SJCRH30 (cell line): ENCODE data around the gene UNC45A. TPM values are rescaled to one million over a fixed set of nuclear protein-coding genes. Genes with fewer than 3 reads are reported as not detected.
"Not testable (repeated sequence)": the region's sequence is repeated elsewhere in the genome, so short reads cannot be mapped to it uniquely, and the experiment has no call there.

Experiments used
- DNase-seq, 2 experiments: peaks; one replicate each; pipeline ENCODE4 v3.0.0-alpha.2; 2015 to 2020
- H3K27ac ChIP-seq: fragments of 250-450 bp; sonication (Bioruptor Pico); 2 replicates; pipeline ENCODE4 v1.5.1; 2020; ENCODE audit warnings: mild to moderate bottlenecking, moderate library complexity
- H3K27me3 ChIP-seq: fragments of 250-450 bp; sonication (Bioruptor Pico); 2 replicates; pipeline ENCODE4 v1.5.1; 2020; ENCODE audit warnings: mild to moderate bottlenecking, moderate library complexity
- H3K36me3 ChIP-seq: fragments of 250-450 bp; sonication (Bioruptor Pico); 2 replicates; pipeline ENCODE4 v1.5.1; 2020; ENCODE audit warnings: mild to moderate bottlenecking, moderate library complexity
- H3K4me1 ChIP-seq: fragments of 250-450 bp; sonication (Bioruptor Pico); 2 replicates; pipeline ENCODE4 v1.5.1; 2020; ENCODE audit warnings: mild to moderate bottlenecking, moderate library complexity
- H3K4me3 ChIP-seq: fragments of 250-450 bp; sonication (Bioruptor Pico); 2 replicates; pipeline ENCODE4 v1.5.1; 2020; ENCODE audit warnings: mild to moderate bottlenecking, moderate library complexity
- H3K9me3 ChIP-seq: fragments of 250-450 bp; sonication (Bioruptor Pico); replicated peaks from 2 replicates; pipeline ENCODE4 v1.5.1; 2020; ENCODE audit warnings: mild to moderate bottlenecking, moderate library complexity
- total RNA-seq: library from RNA; depleted of rRNA; stranded (reverse); fragments of >200 nt; shearing (Covaris generic); gene quantifications from 2 replicates; pipeline ENCODE4 v1.2.3, GENCODE V29; 2014

The UNC45A gene
- total RNA-seq, 1 experiment from 2014 or later: 42.4 TPM

DNA sequence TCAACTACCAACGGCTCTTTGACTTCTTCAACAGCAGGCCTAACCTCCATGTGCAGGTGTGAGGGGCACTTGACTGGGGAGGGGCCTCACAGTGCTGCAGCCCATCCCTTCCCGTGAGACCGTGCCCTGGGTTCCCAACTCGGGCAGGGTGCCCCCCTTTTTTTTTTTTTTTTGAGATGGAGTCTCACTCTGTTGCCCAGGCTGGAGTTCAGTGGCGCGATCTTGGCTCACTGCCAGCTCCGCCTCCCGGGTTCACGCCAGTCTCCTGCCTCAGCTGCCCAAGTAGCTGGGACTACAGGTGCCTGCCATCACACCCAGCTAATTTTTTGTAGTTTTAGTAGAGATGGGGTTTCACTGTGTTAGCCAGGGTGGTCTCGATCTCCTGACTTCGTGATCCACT, 25.6 kb upstream of the UNC45A start:
- H3K4me1 ChIP-seq, DNase-seq, H3K36me3 ChIP-seq, H3K4me3 ChIP-seq, H3K27ac ChIP-seq, H3K9me3 ChIP-seq, H3K27me3 ChIP-seq: not testable (repeated sequence)

DNA sequence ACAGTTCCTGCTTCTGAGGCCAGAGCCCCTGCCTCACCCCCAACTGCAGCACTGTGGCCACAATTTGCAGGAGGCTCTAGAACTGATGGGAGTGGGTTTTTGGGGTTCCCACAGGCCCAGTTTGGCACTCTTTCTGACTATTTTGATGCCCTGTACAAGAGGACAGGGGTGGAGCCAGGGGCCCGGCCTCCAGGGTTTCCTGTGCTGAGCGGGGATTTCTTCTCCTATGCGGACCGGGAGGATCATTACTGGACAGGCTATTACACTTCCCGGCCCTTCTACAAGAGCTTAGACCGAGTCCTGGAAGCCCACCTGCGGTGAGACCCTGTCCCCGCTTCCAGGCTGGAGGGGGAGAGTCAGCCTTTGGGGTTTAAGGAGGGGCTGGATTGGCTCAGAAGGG, 25.1 kb upstream of the UNC45A start:
- Histone ChIP-seq H3K27ac (no peak overlapping the region), H3K9me3 (no peaks in the 10 kb centered on the region), H3K4me1 (peaks cover 12% of the 10 kb centered on the region), H3K36me3 (peaks cover 2% of the 10 kb centered on the region; the same call in 1 of the 2 replicates), H3K27me3 (no peaks in the 10 kb centered on the region), H3K4me3 (no peak overlapping the region)
- no peak for DNase-seq

DNA sequence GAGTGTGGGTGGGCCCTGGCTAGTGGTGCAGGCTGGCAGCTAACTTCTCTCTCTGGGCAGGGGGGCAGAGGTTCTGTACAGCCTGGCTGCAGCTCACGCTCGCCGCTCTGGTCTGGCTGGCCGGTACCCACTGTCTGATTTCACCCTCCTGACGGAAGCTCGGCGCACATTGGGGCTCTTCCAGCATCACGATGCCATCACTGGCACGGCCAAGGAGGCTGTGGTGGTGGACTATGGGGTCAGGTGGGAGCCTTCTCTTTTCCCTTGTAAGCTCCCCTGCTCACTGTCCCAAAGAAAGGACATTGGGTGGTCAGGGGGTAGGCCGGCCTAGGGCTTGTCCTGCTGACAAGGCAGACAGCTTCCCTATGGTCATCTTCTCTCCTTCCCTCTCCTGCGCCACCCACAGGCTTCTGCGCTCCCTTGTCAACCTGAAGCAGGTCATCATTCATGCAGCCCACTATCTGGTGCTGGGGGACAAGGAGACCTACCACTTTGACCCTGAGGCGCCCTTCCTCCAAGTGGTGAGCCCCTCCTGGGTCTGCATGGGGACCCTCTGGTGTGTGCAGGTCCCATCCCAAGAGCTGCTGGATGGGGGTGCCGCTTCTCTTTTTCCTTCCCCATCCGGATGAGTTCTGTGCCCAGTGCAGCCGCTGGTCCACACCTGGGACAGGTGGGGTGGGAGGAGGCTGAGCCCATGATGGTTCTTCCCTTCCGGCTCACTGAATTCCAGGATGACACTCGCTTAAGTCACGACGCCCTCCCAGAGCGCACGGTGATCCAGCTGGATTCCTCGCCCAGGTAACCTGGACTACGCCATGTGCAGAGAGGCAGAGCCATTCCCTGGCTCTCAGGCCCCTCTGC, 24.4 kb upstream of the UNC45A start:
- Histone ChIP-seq H3K4me1 (peaks cover 19% of the 10 kb centered on the region), H3K4me3 (no peak overlapping the region), H3K27me3 (no peaks in the 10 kb centered on the region), H3K9me3 (no peaks in the 10 kb centered on the region), H3K27ac (no peak overlapping the region), H3K36me3 (no peaks in the 10 kb centered on the region)
- no peak for DNase-seq

DNA sequence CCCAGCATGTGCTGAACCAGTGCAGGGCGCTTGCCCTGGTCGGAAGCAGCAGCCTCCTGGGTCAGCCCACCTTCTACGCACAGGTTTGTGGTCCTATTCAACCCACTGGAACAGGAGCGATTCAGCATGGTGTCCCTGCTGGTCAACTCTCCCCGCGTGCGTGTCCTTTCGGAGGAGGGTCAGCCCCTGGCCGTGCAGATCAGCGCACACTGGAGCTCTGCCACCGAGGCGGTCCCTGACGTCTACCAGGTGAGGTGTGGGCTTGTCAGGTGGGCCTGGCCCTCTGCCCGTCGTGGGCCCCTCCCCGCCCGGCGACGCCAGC, 23.8 kb upstream of the UNC45A start:
- no peaks in the 10 kb centered on the region for H3K9me3 ChIP-seq
- H3K27me3 ChIP-seq: no peaks in the 10 kb centered on the region
- no peaks in the 10 kb centered on the region for H3K36me3 ChIP-seq

DNA sequence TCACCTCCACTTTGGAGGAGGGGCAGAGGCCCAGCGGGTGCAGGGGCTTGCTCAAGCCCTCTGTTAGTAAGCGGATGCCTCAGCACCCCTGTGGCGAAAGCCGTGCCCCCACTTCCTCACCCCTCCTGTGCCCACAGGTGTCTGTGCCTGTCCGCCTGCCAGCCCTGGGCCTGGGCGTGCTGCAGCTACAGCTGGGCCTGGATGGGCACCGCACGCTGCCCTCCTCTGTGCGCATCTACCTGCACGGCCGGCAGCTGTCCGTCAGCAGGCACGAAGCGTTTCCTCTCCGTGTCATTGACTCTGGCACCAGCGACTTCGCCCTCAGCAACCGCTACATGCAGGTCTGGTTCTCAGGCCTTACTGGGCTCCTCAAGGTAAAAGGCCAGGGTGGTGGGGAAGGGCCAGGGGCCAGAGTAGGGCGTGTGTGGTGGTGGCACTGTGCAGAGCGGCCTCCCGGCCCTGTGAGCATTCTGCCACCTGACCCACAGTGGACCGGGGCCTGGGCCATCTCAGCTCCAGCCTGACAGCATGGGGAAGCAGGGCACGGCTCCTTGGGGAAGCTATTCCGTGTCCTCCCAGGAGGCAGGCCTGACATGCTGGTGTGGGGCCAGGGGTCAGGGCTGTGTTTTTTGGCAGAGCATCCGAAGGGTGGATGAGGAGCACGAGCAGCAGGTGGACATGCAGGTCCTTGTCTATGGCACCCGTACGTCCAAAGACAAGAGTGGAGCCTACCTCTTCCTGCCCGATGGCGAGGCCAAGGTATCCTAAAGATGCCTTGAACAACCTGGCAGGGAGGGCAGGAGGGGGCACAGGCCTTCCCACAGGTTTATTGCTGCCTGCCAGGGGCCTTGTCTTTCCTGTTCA, 22.9 kb upstream of the UNC45A start:
- Histone ChIP-seq H3K36me3 (no peaks in the 10 kb centered on the region), H3K27me3 (no peaks in the 10 kb centered on the region), H3K4me1 (peaks cover 31% of the 10 kb centered on the region), H3K27ac (no peak overlapping the region), H3K4me3 (no peak overlapping the region), H3K9me3 (no peaks in the 10 kb centered on the region)
- no peak for DNase-seq

More for the DNA sequence above, 23.8 kb upstream of the UNC45A start:
- no peak for DNase-seq
- Histone ChIP-seq H3K4me3 (no peak overlapping the region), H3K27ac (no peak overlapping the region), H3K4me1 (peaks cover 25% of the 10 kb centered on the region)

DNA sequence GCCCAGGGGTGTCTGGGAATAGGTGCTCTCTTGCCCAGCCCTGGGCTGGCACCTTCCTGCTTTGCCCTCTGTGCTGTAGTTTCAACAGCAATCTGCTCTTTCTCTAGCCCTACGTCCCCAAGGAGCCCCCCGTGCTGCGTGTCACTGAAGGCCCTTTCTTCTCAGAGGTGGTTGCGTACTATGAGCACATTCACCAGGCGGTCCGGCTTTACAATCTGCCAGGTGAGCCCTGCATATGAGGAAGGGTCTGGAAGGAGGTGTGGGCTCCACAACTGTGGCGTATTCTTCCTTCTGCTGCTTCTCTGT, 22.4 kb upstream of the UNC45A start:
- peaks cover 31% of the 10 kb centered on the region for H3K4me1 ChIP-seq
- no peak overlapping the region for H3K27ac ChIP-seq
- no peaks in the 10 kb centered on the region for H3K27me3 ChIP-seq
- no peaks in the 10 kb centered on the region for H3K36me3 ChIP-seq
- no peaks in the 10 kb centered on the region for H3K9me3 ChIP-seq
- no peak for DNase-seq
- no peak overlapping the region for H3K4me3 ChIP-seq

DNA sequence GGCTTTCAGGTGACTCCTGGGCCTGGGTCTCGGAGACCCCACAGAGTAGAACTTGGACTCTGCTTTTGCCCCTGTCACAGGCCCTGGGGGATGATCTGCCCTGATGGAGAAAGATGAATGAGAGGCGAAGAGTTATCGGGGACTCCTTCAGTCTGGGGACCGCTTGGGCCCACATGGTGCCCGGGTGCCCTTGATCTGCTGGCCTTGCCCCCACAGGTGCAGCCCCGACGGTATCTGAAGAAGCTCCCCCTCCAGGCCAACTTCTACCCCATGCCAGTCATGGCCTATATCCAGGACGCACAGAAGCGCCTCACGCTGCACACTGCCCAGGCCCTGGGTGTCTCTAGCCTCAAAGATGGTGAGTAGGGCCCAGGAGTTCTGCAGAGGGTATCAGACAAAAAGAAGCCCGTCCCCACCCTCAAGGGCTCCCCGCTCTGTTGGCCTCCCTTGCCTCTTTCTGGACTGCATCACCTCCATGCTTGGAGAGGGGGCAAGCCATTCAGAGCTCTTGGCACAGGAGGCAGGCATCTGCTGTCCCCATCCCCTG, 21.6 kb upstream of the UNC45A start:
- Histone ChIP-seq H3K36me3 (no peaks in the 10 kb centered on the region), H3K9me3 (no peaks in the 10 kb centered on the region), H3K27me3 (no peaks in the 10 kb centered on the region), H3K27ac (no peak overlapping the region), H3K4me1 (peaks cover 31% of the 10 kb centered on the region), H3K4me3 (no peak overlapping the region)
- DNase-seq: no peak

DNA sequence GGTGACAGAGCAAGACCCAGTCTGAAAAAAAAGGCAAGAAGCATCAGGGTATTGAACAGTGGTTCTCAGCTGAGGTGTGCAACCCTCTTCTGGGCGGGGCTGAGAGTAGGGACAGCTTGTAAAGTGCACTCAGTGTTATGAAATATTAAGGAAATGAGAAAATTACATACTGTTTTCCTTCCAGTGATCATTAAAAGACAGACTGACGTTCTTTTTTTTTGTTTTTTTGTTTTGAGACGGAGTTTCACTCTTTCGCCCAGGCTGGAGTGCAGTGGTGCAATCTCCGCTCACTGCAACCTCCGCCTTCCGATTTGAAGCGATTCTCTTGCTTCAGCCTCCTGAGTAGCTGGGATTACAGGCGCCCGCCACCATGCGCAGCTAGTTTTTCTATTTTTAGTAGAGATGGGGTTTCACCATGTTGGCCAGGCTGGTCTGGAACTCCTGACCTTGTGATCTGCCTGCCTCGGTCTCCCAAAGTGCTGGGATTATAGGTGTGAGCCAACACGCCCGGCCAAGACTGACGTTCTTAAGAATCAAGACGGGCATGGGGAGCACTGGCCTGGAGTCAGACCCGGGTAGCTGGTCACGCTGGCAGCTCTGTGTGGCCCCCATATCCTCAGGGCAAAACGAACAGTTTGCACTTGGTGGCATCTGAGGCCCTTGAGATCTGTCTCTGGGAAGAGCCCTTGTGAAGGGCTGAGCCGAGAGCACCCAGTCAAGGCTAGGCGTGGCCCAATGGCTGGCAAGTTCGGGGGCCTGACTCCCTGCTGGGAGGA, 20.6 kb upstream of the UNC45A start:
- Histone ChIP-seq H3K36me3 (no peaks in the 10 kb centered on the region; the same call in 1 of the 2 replicates), H3K27me3 (no peaks in the 10 kb centered on the region), H3K27ac (peak overlapping the region; percentile 96), H3K4me1 (peaks cover 31% of the 10 kb centered on the region), H3K9me3 (no peaks in the 10 kb centered on the region), H3K4me3 (no peak overlapping the region)
- peak in 1 of 2 experiments; percentile 68 for DNase-seq

DNA sequence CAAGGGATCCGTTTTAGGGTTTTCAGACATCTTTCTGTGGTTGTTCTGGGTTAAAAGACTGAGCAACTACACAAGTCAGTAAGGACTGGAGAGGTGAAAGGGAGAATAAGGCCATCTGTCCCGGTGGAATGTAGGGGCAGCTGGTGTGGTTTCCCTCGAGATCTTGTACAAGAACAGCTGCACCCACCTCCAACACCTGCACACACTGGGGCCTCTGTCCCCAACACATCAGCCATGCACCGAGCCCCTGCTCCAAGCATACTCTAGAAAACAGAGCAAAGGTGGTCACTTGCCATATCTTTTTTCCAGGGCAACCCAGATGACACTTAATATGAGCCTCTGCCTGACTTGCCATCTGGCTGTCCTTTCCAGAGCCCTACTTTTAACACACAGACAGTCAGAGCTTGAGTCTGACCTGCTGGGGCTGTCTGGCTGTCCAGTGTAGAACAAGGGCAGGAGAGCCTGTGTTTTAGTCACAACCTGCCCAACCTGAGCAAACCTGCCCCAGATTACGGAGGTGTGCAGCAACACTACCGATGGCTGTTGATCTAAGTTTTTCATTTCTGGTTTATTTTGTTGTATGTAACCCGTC, 19.8 kb upstream of the UNC45A start:
- DNase-seq: peak; percentile 95 to 98
- Histone ChIP-seq H3K27me3 (no peaks in the 10 kb centered on the region), H3K36me3 (no peaks in the 10 kb centered on the region; the same call in 1 of the 2 replicates), H3K27ac (peak overlapping the region; percentile 96), H3K9me3 (no peaks in the 10 kb centered on the region), H3K4me3 (peak overlapping the region; percentile 0; the same call in 1 of the 2 replicates), H3K4me1 (peaks cover 31% of the 10 kb centered on the region)

DNA sequence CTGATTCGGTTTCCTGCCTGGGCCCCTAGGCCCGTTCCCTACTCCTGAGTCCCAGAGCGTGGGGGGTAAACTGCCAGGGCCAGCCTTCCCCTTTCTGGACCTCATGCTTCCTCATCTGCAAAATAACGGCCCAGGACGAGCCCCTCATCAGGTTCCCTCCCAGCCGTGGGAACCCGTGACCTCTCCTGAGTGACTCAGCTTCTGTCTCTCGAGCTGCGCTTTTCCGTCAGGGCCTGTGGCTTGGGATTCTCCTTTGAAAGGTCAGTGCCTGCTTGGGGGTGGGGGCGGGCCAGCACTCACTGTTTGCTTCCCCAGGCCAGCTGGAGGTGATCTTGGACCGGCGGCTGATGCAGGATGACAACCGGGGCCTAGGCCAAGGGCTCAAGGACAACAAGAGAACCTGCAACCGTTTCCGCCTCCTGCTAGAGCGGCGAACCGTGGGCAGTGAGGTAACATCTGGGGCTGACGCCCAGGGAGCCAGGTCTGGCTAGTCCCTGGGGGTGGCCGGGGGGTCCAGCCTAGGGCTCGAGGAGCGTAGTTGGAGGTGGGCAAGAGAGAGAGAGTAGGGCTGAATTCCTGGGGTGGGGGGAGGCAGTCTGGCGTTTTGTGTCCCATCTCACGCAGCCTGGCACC, 19.2 kb upstream of the UNC45A start:
- peak; percentile 78 to 83 for DNase-seq
- no peaks in the 10 kb centered on the region; the same call in 1 of the 2 replicates for H3K36me3 ChIP-seq
- peak overlapping the region; percentile 0; the same call in 1 of the 2 replicates for H3K4me3 ChIP-seq
- peaks cover 31% of the 10 kb centered on the region for H3K4me1 ChIP-seq
- no peaks in the 10 kb centered on the region for H3K27me3 ChIP-seq
- no peaks in the 10 kb centered on the region for H3K9me3 ChIP-seq
- peak overlapping the region; percentile 96 for H3K27ac ChIP-seq

DNA sequence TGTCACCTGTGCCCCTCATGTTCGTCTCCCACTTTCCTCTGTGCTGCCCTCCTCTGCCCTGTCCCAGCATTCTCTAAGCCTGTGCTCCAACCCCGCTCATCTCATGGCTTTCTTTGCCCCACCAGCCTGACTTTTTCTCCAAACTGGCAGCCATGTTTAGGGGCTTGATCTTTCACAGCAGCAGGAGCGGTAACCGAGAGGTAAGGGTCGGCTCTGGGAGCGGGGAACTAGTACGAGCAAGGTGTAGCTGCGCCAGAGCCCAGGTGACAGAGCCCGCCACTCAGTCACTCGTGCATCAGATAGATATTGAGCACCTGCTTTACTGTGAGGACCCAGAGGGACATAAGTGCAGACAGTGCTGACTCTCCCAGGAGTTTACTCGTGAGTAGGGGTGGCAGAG, 18.6 kb upstream of the UNC45A start:
- no peak overlapping the region; the same call in 1 of the 2 replicates for H3K4me3 ChIP-seq
- no peaks in the 10 kb centered on the region for H3K27me3 ChIP-seq
- H3K36me3 ChIP-seq: no peaks in the 10 kb centered on the region; the same call in 1 of the 2 replicates

DNA sequence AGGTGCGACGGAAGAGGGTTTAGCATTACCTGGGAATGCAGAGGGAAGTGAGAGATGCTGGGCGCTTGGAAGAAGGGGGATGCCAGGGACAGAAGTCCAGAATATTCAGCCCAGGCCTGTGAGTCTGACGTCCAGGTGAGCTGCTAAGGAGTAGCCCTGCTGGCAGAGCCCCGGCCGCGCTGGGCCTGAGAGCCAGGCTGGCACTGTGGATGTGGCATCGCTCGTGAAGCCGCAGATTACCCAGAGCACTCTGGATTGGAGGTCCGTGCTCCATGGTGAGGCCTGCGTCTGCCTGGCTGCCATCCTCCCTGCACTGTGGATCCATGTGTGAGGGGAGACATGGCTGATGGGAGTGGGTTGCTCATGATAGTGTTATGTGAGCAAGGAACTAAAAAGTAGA, 17.5 kb upstream of the UNC45A start:
- no peaks in the 10 kb centered on the region; the same call in 1 of the 2 replicates for H3K36me3 ChIP-seq
- peaks cover 31% of the 10 kb centered on the region for H3K4me1 ChIP-seq
- H3K9me3 ChIP-seq: no peaks in the 10 kb centered on the region
- H3K27me3 ChIP-seq: no peaks in the 10 kb centered on the region
- H3K4me3 ChIP-seq: no peak overlapping the region
- no peak for DNase-seq
- no peak overlapping the region for H3K27ac ChIP-seq

More for the DNA sequence above, 18.6 kb upstream of the UNC45A start:
- no peak for DNase-seq
- Histone ChIP-seq H3K9me3 (no peaks in the 10 kb centered on the region), H3K27ac (peak overlapping the region; percentile 96), H3K4me1 (peaks cover 31% of the 10 kb centered on the region)

DNA sequence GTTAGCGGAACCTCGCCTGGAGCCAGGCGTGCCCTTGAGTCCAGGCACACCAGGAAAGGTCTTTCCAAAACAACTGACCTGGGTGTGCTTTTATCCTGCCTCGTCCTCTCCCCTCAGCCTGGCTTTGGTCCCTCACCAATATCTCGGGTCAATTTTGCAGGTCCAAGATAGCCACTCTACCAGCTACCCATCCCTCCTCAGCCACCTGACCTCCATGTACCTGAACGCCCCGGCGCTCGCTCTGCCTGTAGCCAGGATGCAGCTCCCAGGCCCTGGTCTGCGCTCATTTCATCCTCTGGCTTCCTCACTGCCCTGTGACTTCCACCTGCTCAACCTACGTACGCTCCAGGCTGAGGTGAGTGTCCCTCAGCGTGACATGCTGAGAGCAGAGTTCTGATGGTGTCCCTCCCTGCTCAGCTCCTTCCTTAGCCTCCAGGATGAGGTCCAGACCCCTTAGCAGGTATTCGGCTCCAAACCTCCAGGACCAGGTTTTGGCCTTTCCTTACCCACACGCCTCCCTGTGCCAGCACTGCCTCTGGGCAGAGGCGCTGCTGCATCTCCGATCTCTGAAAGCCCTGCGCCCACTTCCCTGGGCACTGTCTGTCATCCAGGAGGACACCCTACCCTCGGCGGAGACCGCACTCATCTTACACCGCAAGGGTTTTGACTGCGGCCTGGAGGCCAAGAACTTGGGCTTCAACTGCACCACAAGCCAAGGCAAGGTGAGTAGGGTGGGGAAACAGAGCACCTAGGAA, 16.9 kb upstream of the UNC45A start:
- H3K9me3 ChIP-seq: no peaks in the 10 kb centered on the region
- peaks cover 31% of the 10 kb centered on the region for H3K4me1 ChIP-seq
- H3K27me3 ChIP-seq: no peaks in the 10 kb centered on the region
- DNase-seq: no peak
- H3K27ac ChIP-seq: no peak overlapping the region
- no peaks in the 10 kb centered on the region; the same call in 1 of the 2 replicates for H3K36me3 ChIP-seq
- H3K4me3 ChIP-seq: no peak overlapping the region
